Stomach (tissue), 9 donors: Measurements from ENCODE around the gene ATP2B2. TPM values are rescaled to one million over a fixed set of nuclear protein-coding genes. Genes with fewer than 3 reads are reported as not detected.

Experiments used
- DNase-seq, 2 donors: peaks; one replicate each; pipeline versions ENCODE4 v3.0.0 to v3.0.0-alpha.2; 2013 to 2019
- H3K27ac ChIP-seq, 5 donors: fragments of 200-600 bp in 4 of 5; sonication (generic) in 4 of 5; one replicate each; pipeline ENCODE4 v1.5.1; 2013 to 2019; ENCODE audit warnings: mild to moderate bottlenecking in 1 of 5, moderate library complexity in 1 of 5
- H3K27me3 ChIP-seq, 3 donors: fragments of 200-600 bp; sonication (generic); one replicate each; pipeline ENCODE4 v1.5.1; 2017 to 2019; ENCODE audit warnings: mixed run types in 1 of 3
- H3K36me3 ChIP-seq, 4 donors: fragments of 200-600 bp; sonication (generic); 1 replicate in 3 of 4; 2 replicates in 1 of 4; pipeline ENCODE4 v1.5.1; 2016 to 2019
- H3K4me1 ChIP-seq, 4 donors: fragments of 200-600 bp; sonication (generic); one replicate each; pipeline ENCODE4 v1.5.1; 2016 to 2019
- H3K4me3 ChIP-seq, 4 donors: fragments of 200-600 bp; sonication (generic) in 3 of 4; one replicate each; pipeline ENCODE4 v1.5.1; 2016 to 2019; ENCODE audit warnings: mild to moderate bottlenecking in 1 of 4
- H3K9me3 ChIP-seq, 4 donors: fragments of 200-600 bp; sonication (generic); one replicate each; pipeline ENCODE4 v1.5.1; 2016 to 2019
- EP300 ChIP-seq: sonication (generic); formaldehyde crosslinking; IDR thresholded peaks from one replicate; pipeline ENCODE4 v1.6.1; 2017; ENCODE audit warnings: antibody characterized with exemption
- POLR2A ChIP-seq, 4 donors: fragments of 450-650 bp; IDR thresholded peaks; one replicate each; pipeline ENCODE4 v1.6.1; 2016; ENCODE audit warnings: antibody characterized with exemption in 4 of 4, control low read depth in 2 of 4, mild to moderate bottlenecking in 1 of 4, moderate library complexity in 1 of 4
- POLR2AphosphoS5 ChIP-seq, 3 donors: sonication (generic); formaldehyde crosslinking; IDR thresholded peaks; one replicate each; pipeline ENCODE4 v1.6.1; 2016; ENCODE audit warnings: antibody characterized with exemption in 3 of 3
- WGBS, 5 donors: extraction: QIAGEN DNeasy Blood & Tissue Kit in 3 of 5; methylation state at CpG; one replicate each; pipeline versions ENCODE4 v1.1.5 to v1.1.7; 2013 to 2018; 5-methylcytosine and 5-hydroxymethylcytosine counted together
- intact Hi-C: fragments of 100-400 bp; cut with DNase I; formaldehyde crosslinking; loops from one replicate; pipeline ENCODE4 v1.15.1; 2023; ENCODE audit warnings: low total_unique reads
- polyA plus RNA-seq, 3 donors: library from polyadenylated mRNA; stranded (reverse); fragments of 200-250 nt; gene quantifications; one replicate each; pipeline ENCODE4 v1.2.3, GENCODE V29; 2013
- total RNA-seq, 5 donors: library from RNA; depleted of rRNA; stranded (reverse); fragments of >200 nt; gene quantifications; one replicate each; pipeline versions ENCODE4 v1.1.0 to v1.2.3, GENCODE V29; 2014 to 2016
- TF ChIP-seq, protein P1 (sequence below), 7 experiments: fragments of 450-650 bp in 4 of 7; fragments of 200-600 bp in 3 of 7; sonication (generic) in 3 of 7; IDR thresholded peaks; one replicate each; pipeline ENCODE4 v1.5.1; 2016 to 2019; ENCODE audit warnings: antibody characterized with exemption in 7 of 7, control low read depth in 2 of 7, mild to moderate bottlenecking in 1 of 7
- donor health status: healthy with polysubstance abuse.
- donor health status: Bipolar disorder and iron deficiency.
- donor health status: healthy.

Gene ATP2B2
- total and polyA plus RNA-seq, 8 donors: 0.03 to 0.37 TPM; not detected in 6

DNA sequence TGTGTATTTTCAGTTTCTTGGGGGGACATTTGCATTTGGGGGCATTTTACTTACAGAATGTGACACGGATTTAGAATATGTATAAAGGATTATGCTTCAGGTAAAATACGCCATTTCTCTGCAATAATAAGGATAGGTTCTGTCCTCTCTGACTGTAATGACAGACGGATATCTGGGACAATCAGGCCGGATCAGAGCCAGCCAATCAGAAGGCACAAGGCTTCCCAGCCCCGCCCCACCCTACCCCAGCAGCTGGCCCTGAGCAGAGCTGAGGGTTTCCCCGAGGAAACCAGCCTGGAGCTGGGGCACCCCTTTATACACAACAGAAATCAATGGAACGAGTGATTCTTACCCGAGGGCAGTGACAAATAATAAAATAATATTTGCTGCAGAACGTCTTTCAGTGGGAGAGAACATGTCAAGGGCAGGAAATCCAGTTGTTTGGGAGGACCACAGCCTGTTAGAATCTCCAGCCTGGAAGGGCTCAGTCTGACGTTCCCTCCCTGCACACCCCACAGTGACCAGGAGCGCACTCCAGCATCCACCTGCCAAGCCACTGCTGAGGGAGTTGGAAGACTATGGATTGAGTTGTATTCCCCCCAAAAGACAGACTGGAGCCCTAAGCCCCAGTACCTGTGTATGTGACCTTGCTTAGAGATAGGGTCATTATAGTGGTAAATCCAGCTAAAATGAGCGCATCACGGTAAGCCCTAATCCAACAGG lies 154.2 kb downstream of the ATP2B2 start:
- DNase-seq: no peak

DNA sequence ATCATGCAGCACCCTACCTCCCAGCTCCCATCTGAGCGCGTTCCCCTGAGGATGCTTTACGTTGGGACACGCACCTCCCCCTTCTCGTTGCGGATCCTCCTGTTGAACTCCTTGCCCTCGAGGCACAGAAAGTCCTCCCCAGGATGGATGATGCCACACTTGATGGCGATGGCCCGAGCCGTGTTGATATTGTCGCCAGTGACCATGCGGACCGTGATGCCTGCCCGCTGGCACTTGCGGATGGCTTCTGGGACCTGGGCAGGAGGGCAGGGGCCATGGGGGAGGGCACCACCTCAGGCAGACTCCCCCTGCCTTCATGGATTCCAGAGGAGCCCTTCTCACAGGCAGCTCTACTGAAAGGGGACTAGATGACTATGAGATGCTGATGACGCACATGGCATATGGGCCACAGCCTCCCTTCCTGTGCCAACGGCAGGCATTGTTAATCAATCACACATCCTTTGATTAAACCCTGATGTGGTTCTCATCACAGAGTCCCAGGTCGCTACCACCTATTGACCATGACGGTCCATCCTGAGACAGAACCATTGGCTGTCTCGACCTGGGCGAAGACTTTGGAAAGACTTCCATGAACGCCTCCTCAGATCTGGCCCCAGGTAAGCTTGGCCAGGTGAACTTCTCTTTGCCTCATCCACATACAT lies 154.9 kb downstream of the ATP2B2 start:
- H3K4me1 ChIP-seq: no peaks in the 10 kb centered on the region
- H3K27me3 ChIP-seq: peaks cover 0 to 24% (median 0%) of the 10 kb centered on the region in 3 donors
- TF ChIP-seq POLR2A (IDR thresholded peaks at IDR 0.05) (no peak), POLR2AphosphoS5 (IDR thresholded peaks at IDR 0.05) (no peak), EP300 (no peak)
- TF ChIP-seq, protein P1, sequence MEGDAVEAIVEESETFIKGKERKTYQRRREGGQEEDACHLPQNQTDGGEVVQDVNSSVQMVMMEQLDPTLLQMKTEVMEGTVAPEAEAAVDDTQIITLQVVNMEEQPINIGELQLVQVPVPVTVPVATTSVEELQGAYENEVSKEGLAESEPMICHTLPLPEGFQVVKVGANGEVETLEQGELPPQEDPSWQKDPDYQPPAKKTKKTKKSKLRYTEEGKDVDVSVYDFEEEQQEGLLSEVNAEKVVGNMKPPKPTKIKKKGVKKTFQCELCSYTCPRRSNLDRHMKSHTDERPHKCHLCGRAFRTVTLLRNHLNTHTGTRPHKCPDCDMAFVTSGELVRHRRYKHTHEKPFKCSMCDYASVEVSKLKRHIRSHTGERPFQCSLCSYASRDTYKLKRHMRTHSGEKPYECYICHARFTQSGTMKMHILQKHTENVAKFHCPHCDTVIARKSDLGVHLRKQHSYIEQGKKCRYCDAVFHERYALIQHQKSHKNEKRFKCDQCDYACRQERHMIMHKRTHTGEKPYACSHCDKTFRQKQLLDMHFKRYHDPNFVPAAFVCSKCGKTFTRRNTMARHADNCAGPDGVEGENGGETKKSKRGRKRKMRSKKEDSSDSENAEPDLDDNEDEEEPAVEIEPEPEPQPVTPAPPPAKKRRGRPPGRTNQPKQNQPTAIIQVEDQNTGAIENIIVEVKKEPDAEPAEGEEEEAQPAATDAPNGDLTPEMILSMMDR (IDR thresholded peaks at IDR 0.05): no peak
- WGBS, 5 donors: 81 to 93% (median 85%) methylated on average over 17 to 22 of the region's 22 CpGs
- H3K27ac ChIP-seq: no peak overlapping the region
- intact Hi-C loops: no loop called here
- no peak for DNase-seq
- H3K36me3 ChIP-seq: no peaks in the 10 kb centered on the region
- H3K9me3 ChIP-seq: no peaks in the 10 kb centered on the region
- no peak overlapping the region for H3K4me3 ChIP-seq

More for the DNA sequence above, 154.2 kb downstream of the ATP2B2 start:
- WGBS, 5 donors: 44 to 56% (median 55%) methylated on average over 12 to 13 of the region's 13 CpGs
- H3K27ac ChIP-seq: no peak overlapping the region
- H3K9me3 ChIP-seq: no peaks in the 10 kb centered on the region
- TF ChIP-seq POLR2AphosphoS5 (IDR thresholded peaks at IDR 0.05) (no peak), EP300 (no peak), POLR2A (IDR thresholded peaks at IDR 0.05) (no peak)
- TF ChIP-seq, protein P1 (IDR thresholded peaks at IDR 0.05): no peak
- H3K36me3 ChIP-seq: no peaks in the 10 kb centered on the region
- peaks cover 0 to 24% (median 0%) of the 10 kb centered on the region in 3 donors for H3K27me3 ChIP-seq
- H3K4me3 ChIP-seq: no peak overlapping the region
- intact Hi-C loops: no loop called here
- no peaks in the 10 kb centered on the region for H3K4me1 ChIP-seq

DNA sequence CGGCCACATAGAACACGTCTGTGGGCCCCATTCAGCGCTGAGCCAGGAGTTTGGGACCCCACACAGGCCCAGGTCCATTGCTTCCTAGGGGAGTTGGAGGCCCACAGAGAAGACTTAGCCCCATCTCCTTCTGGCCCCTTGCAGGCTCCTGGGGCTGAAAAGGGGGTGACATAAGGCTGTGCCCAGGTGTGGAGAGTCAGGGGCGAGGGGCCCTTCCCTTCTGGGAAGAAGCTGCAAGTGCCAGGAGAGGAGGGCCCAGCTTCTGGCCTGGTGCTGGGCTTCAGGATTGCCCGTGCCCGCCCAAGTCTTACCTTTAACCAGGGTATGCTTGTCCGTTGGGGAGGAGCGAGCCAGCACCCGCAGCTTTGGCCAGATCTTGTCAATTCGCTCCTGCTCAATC lies 155.6 kb downstream of the ATP2B2 start:
- no peaks in the 10 kb centered on the region for H3K36me3 ChIP-seq
- H3K9me3 ChIP-seq: no peaks in the 10 kb centered on the region
- peaks cover 0 to 24% (median 0%) of the 10 kb centered on the region in 3 donors for H3K27me3 ChIP-seq
- TF ChIP-seq, protein P1 (IDR thresholded peaks at IDR 0.05): no peak
- TF ChIP-seq POLR2A (IDR thresholded peaks at IDR 0.05) (no peak), EP300 (no peak), POLR2AphosphoS5 (IDR thresholded peaks at IDR 0.05) (no peak)
- DNase-seq: no peak
- H3K4me3 ChIP-seq: no peak overlapping the region
- 83 to 87% (median 86%) methylated on average over 8 to 10 of the region's 10 CpGs for WGBS, 5 donors
- H3K4me1 ChIP-seq: no peaks in the 10 kb centered on the region
- no peak overlapping the region for H3K27ac ChIP-seq
- intact Hi-C loops: no loop called here

DNA sequence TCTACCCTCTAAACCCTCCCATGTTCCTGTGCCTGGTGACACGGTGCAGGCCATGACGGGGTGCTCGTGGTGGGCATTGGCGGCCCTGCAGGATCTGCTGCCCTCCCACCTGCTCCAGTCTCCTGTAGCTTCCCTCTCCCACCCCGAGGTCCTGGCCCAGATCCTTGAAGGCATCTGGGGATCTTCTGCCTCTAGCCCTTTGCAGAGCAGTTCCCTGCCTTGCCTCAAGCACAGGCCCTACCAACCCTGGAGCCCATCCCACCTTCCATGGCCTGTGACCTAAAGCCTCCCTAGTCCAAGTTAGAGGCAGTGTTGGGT lies 157.0 kb downstream of the ATP2B2 start:
- no peaks in the 10 kb centered on the region for H3K36me3 ChIP-seq
- intact Hi-C loops: no loop called here
- peaks cover 0 to 28% (median 0%) of the 10 kb centered on the region in 3 donors for H3K27me3 ChIP-seq
- H3K27ac ChIP-seq: no peak overlapping the region
- no peaks in the 10 kb centered on the region for H3K9me3 ChIP-seq
- H3K4me3 ChIP-seq: no peak overlapping the region
- no peaks in the 10 kb centered on the region for H3K4me1 ChIP-seq
- DNase-seq: no peak
- 73 to 88% (median 76%) methylated on average over 5 of the region's 5 CpGs for WGBS, 5 donors
- TF ChIP-seq POLR2A (IDR thresholded peaks at IDR 0.05): no peak
- TF ChIP-seq, protein P1 (IDR thresholded peaks at IDR 0.05): no peak
- no peak for TF ChIP-seq EP300
- no peak for TF ChIP-seq POLR2AphosphoS5 (IDR thresholded peaks at IDR 0.05)
